HG03175 (cell line): ENCODE data around the gene IMPDH2.
A peak's percentile ranks its signal among the peaks of the same experiment; 100 is the strongest.
"Not testable (repeated sequence)": the region's sequence is repeated elsewhere in the genome, so short reads cannot be mapped to it uniquely, and the experiment has no call there.

Source experiments
- ATAC-seq: cut with Tn5 transposase; IDR thresholded peaks from one replicate; pipeline ENCODE4 v1.9.1; 2021; ENCODE audit warnings: mild to moderate bottlenecking, moderate library complexity; ENCODE audit not compliant: unreplicated experiment

IMPDH2 gene

DNA sequence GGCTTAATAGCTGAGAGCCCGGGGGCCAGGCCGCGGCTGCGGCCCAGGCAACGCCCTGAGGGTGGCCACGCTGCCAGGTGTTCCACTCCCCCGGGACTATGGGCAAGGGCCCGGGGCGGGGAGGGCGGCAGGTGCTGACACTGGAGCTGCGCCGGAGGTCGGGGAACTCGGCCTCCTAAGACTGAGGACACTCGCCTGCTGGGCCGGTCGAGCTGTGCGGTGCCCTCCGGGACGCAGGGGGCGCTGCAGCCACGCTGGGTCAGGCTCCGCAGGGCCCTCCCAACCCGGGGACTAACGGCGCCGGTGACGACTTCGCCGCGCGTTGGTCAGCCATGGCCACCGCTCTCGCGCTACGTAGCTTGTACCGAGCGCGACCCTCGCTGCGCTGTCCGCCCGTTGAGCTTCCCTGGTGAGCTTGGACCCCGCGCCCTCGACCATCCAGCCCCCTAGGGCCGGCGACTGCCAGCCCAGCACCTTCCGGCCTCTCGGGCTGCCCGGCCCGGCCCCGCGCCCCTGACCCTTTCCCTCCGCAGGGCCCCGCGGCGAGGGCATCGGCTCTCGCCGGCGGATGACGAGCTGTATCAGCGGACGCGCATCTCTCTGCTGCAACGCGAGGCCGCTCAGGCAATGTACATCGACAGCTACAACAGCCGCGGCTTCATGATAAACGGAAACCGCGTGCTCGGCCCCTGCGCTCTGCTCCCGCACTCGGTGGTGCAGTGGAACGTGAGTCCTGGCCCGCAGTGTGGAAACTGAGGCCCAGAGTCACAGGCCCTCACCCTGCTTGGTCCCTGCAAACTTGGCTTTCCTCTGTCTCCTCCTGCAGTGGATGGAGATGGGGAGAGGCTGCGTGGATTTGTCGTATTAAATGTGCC, 7.1 kb downstream of the IMPDH2 start, which contains the start of gene NDUFAF3:
Gene NDUFAF3, plus strand, starts transcription at position 309 of the 875 bp plus-strand sequence. Its CDS starts 24 bp downstream, at position 333.
- peak; percentile 59 for ATAC-seq

DNA sequence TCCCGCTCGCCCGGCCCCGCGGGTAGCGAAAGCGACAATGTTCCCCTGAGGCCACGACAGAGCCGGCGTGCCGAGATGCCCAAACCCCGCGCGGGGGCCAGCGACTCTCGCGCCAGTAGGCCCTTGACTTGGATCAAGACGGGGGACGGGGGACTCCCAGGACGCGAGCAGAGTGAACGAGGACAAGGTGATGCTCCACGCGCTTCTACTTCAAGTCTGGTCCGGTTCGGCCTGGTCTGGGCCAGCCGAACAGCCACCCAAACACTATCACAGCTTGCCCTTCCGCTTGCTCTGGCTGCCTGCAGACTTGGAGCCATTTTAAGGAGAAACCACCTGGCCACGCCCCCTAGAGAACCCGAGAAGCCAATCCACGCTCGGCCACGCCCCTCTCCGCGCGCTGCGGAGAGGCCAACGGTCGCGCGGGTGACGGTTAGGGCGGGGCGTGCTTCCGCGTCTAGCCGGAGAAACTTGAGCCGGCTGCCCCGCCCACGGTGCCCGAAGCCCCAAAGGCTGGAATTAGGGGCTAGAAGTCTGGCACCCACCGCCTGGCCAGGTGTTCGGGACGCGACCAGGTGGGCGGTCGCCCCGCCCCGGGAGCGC, 7.9 kb downstream of the IMPDH2 start:
- peak; percentile 51 for ATAC-seq

DNA sequence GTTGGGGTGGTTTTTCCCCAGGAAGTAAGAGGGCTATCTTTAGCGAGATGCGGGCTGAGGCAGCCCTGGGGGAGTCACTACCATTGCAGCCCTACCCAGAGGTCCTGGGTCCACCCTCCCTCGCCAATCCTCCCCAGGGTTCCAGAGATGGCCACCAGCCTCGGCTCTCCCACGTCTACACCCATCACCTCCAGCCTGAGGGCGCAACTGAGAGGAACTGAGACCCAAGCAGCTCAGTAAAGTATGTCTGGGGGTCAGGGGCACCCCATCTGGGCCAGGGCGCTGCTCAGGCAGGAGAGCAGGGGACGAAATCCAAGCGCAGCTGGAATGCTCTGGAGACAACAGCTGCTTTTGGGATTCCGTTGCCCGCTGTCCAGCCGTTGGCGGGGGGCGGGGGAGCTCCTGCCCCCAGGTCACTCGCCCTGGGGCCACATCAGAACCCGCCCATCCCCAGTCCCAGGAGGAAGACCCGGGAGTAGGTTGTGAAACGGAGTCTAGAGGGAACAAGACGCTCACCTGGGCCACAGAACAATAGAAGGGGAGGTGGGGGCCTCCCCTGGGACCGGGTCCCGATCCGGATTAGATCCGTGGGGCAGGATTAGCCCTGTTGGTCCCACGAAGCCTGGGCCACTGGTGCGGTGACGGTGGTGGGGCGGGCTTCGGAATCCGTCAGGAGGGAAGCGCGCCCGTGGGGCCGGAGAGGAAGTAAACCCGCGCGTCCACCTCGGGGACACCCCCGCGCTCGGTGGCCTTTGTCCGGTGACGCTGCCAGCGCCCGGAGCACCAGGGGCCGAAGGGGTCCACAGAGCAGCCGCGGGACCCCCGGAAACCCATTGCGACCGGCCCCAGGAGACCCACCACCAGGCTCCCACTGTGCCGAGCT, 8.6 kb downstream of the IMPDH2 start:
- peak; percentile 0 for ATAC-seq

DNA sequence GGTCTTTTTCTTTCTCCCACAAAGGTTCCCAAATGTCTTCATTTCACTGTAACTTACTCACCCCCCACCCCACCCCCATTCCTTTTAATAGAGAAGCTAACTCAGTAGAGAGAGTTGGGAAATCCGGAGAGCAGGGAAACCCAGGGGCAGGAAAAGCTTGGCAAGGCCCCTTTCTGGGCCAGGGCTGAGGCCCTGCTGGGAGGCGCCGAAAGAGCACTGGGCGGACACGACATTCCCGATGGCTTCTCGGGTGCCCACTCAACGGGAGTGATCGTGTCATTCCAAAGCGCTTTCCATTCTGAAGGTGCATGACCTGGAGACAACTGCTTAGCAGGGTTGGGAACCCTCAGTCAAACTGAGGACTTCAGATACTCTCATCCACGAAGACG, 9.3 kb downstream of the IMPDH2 start:
- no peak for ATAC-seq

DNA sequence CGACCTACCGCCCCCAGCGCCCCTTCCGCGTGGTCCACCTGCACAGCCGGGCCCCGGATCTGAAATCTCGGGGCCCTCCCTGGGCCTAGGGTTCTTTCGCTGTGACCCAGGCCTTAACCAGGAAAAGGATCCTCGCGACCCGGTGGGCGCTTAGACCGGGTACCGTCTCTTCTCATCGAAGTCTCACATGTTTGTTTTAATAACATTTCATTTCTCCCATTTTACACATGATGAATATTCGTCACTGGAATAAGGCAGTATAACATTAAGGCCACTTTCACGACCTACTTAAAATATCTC, 10.5 kb downstream of the IMPDH2 start:
- ATAC-seq: no peak

DNA sequence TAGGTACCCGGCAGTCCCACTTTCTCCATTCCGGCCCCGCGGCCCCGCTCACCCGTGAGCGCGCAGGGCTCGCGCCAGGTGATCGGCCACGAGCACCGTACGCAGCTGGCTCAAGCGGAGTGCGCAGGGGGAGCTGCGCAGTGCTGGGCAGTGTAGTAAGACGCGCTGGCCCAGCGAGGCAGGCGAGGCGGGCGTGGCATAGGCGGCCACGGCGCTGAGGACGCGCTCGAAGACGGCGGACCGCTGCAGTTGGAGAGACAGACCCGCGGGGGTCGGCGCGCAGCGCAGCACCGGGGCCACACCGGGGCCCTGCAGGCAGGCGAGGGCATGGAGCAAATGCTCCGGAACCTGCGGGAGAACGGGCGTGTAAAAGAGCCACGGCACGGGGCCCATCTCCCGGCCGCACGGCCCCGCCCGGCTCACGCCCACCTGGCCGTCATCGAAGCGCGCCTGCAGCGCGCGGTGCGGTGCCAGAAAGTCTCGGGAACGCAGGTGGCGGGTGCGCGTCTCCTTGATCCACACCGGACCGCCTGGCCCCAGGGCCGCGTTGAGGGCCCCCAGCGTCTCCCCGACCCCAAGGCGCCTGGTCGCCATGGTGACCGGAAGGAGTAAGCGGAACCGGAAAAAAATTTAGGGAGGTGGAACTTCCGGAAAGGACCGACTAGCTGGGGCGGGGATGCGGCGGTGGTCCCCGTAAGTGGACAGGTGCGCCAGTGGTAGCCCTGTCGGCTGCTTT, 11.1 kb downstream of the IMPDH2 start, which contains the start of gene DALRD3:
Gene DALRD3, minus strand, starts transcription at position 610 of the 736 bp plus-strand sequence. Its CDS starts 16 bp downstream, at position 594.
- no peak for ATAC-seq

DNA sequence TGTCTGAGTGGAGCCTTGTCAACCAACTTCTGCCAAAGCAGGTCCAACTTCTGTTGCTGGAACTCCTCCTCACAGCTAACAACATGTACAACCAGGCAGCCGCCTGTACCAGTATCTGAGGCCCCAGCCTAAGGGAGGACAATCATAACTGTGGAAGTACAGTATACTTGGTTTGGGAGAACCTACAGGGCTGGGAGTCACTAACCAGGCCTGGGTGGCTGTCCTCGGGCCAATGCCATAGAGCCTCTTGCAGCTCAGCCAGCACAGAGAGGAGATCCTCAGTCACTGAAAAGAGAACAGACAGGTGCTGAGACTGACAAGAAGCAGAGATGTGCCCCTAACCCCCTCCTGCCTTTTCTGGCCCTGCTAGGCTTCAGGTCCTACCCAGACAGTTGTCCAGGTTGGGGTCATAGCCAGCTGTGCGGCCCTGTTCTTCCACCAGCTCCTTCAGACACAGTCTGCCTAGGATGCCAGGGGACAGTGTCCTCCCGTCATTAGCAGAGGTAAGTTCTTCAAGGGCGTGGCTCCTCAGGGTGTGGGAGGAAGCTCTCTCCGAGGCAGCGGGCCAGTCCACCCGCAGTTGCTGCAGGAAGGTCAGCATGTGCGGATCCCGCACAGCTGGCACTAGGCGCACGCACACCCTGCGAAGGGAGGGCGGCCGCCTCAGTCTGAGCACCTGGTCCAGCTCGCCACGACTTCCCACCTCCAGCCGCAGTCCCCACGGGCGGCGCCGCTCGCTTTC, 11.8 kb downstream of the IMPDH2 start:
- no peak for ATAC-seq

DNA sequence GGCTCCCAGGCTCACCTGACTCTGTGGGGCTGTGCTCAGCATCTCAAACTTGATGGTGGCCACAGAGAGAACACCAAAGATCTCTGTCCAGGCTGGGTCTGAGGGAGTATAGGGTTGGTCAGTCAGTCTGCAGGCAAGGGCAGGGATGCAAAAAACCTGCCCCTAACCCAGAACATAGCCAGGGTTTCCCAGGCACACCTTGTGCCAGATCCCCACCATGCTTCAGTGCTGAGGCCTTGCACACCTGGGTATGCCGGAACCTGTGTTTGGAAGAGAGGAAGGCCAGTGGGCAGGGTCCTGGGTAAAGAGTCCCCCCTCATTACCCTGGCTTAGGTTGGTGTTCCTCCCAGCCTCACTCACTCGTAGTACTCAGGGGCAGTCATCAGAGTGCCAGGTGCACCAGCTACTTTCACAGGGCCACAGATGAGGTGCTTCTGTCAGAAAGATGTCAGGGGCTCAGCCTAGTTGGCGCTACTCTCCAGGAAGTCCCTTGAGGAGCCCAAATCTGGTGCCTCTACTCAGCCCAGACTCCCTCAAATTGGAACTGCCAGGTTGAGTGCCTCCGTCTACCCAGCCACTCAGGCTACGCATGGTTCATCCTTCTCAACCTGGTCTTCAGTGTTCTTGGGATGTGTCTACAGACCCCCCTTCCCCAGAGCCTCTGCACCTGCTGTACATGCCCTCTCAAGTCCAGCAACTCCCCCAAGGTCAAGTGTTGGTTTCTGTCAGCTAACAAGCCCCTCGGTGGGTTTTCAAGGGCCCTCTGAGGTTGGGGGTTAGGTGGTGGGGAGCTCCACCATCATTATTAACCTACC, 12.6 kb downstream of the IMPDH2 start:
- no peak for ATAC-seq

DNA sequence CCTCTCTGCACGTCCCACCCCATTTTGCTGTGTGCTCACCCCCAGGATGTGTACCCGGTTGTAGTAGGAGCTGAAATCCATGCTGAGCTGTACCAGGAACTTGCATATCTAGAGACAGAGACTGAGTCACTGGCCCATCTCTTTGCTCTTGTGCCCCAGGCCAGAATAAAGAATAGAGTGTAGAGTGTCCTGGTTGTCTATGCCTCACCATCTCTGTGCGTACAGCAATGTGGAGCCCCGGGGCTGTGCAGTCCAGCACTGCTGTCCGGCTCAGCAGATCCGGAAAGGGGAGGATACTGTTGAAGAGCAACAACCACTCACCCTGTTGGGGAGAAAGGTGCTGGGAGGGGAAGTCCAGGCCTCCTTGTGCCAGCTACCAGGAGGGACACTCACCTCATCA, 13.4 kb downstream of the IMPDH2 start:
- no peak for ATAC-seq

DNA sequence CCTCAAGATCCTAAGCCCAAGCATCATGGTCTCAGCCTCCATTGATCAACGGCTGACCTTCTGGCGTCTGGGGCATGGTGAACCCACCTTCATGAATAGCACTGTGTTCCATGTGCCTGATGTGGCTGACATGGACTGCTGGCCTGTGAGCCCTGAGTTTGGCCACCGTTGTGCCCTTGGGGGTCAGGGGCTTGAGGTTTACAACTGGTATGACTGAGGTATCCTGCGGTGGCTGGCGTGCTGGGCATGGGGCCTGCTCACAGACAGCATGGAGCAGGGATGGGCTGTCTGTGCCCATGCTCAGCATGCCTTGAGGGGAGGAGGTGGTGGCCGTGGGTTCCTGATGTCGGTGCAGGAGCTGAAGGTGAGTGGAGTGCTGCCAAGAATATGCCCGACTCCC, 14.1 kb downstream of the IMPDH2 start:
- ATAC-seq: no peak

DNA sequence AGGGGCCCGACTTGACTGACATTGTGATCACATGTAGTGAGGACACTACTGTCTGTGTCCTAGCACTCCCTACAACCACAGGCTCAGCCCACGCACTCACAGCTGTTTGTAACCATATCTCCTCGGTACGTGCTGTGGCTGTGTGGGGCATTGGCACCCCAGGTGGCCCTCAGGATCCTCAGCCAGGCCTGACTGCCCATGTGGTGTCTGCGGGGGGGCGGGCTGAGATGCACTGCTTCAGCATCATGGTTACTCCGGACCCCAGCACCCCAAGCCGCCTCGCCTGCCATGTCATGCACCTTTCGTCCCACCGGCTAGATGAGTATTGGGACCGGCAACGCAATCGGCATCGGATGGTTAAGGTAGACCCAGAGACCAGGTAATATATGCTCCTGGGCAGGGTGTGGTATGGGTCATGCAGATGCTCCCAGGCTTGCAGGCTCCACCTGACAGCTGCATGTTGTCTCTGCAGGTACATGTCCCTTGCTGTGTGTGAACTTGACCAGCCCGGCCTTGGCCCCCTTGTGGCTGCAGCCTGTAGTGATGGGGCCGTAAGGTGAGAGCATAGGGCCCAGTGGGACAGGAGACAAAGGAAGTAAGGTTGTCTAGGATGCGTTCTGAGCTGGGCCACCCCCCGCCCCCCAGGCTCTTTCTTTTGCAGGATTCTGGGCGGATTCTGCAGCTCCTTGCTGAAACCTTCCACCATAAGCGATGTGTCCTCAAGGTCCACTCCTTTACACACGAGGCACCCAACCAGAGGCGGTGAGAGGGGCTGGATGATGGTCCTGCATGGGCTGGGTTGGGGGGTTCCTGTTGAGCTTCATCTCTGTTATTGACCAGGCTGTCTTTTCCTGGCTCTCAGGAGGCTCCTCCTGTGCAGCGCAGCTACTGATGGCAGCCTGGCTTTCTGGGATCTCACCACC, 15.2 kb downstream of the IMPDH2 start:
- ATAC-seq: no peak

DNA sequence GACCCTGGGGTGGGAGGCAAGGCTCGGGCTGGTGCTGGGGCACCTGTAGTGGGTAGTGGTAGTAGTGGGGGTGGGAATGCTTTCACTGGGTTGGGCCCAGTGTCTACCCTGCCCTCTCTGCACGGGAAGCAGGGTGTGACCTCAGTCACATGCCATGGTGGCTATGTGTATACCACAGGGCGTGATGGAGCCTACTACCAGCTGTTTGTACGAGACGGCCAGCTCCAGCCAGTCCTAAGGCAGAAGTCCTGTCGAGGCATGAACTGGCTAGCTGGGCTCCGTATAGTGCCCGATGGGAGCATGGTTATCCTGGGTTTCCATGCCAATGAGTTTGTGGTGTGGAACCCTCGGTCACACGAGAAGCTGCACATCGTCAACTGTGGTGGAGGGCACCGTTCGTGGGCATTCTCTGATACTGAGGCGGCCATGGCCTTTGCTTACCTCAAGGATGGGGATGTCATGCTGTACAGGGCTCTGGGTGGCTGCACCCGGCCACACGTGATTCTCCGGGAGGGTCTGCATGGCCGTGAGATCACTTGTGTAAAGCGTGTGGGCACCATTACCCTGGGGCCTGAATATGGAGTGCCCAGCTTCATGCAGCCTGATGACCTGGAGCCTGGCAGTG, 16.0 kb downstream of the IMPDH2 start:
- no peak for ATAC-seq

DNA sequence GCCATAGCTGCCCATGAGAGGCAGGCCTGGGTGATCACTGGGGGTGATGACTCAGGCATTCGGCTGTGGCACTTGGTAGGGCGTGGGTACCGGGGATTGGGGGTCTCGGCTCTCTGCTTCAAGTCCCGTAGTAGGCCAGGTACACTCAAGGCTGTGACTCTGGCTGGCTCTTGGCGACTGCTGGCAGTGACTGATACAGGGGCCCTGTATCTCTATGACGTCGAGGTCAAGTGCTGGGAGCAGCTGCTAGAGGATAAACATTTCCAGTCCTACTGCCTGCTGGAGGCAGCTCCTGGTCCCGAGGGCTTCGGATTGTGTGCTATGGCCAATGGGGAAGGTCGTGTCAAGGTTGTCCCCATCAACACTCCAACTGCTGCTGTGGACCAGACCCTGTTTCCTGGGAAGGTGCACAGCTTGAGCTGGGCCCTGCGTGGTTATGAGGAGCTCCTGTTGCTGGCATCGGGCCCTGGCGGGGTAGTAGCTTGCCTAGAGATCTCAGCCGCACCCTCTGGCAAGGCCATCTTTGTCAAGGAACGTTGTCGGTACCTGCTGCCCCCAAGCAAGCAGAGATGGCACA, 16.7 kb downstream of the IMPDH2 start:
- ATAC-seq: no peak

DNA sequence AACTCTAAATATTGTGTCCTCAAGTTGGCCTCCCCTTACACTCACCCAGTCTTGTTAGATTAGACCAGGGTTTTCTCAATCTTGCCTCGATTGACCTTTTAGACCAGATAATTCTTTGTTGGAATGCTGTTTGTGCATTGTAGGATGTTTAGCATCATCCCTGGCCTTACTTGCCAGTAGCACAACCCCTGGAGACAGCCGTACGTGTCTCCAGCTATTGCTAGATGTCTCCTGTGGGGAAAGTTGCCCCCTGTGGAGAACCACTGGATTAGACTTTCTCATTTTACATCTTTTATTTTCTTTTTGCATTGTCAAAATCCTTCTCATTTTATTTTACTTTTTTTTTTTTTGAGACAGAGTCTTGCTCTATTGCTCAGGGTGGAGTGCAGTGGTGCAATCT, 19.8 kb downstream of the IMPDH2 start:
- no peak for ATAC-seq

DNA sequence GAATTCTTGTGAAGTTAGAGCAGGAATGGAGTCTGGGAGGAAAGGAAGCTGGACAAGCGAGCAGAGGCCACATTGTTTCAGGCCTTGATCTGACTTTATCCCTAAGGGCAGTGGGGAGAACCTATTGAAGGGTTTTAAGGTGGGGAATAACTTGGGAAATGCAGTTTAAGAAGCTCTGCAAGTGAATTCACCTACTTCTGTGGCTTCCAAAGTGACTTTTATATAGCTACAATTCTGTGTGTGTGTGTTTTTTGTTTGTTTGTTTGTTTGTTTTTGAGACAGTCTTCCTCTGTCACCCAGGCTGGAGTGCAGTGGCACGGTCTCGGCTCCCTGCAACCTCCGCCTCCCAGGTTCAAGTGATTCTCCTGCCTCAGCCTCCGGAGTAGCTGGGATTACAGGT, 20.6 kb downstream of the IMPDH2 start:
- not testable (repeated sequence) for ATAC-seq

DNA sequence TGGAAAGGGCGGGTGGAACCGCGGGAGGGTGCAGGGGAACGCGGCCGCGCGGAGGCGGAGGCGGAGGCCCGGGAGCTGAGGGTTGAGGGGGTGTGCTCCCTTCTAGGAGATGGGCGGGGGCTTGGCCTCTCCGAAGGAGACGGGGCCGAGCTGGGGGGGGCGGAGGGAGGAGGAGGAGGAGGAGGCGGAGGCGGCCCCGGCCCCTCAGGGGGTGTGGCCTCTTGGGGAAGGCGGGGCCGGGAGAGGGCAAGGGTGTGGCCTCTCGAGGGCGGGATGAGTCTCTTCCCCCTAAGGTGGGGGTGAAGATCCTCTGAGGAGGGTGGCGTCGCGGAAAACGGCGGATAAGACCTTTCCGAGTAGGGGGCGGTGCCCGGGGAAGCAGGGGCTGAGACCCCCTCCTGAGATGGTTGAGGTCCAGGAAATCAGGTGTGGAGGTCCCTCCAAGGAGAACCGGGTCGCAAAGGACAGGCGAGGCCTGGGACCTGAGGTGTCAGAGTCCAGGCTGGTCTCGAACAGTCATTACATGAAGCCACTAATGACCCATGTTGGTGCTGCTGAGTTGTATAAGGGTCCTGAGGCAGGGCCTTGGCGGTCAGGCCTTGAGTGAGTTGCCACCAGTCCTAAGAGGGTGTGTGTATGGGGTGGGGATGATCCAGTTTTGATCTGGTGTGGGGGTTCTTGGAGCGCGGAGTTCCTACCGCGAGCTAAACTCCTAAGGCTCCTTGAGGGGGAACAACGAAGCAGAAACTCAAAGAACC, 21.2 kb downstream of the IMPDH2 start:
- peak; percentile 35 for ATAC-seq
